ENCODE measurements around the gene KRTAP4-1. TPM values are rescaled to one million over a fixed set of nuclear protein-coding genes. Genes with fewer than 3 reads are reported as not detected.
"Not testable (repeated sequence)": the region's sequence is repeated elsewhere in the genome, so short reads cannot be mapped to it uniquely, and the experiment has no call there.

KRTAP4-1 gene
- not detected for total RNA-seq
- not detected for polyA plus RNA-seq (2013, experiment 1 of 2)
- not detected for polyA plus RNA-seq (2013, experiment 2 of 2)
- long read RNA-seq, experiment 1: 0 reads
- long read RNA-seq, experiment 2: 0 reads
- long read RNA-seq, experiment 3: 0 reads
- long read RNA-seq, experiment 4: 0 reads

GRCh38 chr17:41184480-41184961 lies at the start of gene KRTAP4-1:
Gene KRTAP4-1, minus strand, starts transcription at chr17:41184911. Its CDS starts 57 bp downstream, at chr17:41184854.
- Histone ChIP-seq H3K4me3 (ENCODE audit: low read length) (no peak within 1 kb of the TSS), H3K9me3 (ENCODE audit: control insufficient read depth, low read length) (no peaks in the 10 kb centered on the region), H3K9ac (ENCODE audit: extremely low read depth, low read length, poor library complexity, severe bottlenecking) (no peak within 1 kb of the TSS), H3K27me3 (ENCODE audit: control insufficient read depth, insufficient read depth, low read length, poor library complexity, severe bottlenecking) (no peaks in the 10 kb centered on the region), H3K27ac (ENCODE audit: low read depth, low read length) (no peak within 1 kb of the TSS), H3K4me1 (ENCODE audit: control insufficient read depth, insufficient read depth, low read length) (no peaks in the 10 kb centered on the region), H3K36me3 (ENCODE audit: control insufficient read depth, insufficient read depth, low read length) (no peaks in the 10 kb centered on the region)
- peaks cover 3% of the 10 kb centered on the region for H3K27me3 Mint-ChIP-seq (ENCODE audit: insufficient read depth)
- H3K4me1 Mint-ChIP-seq: peaks cover 1% of the 10 kb centered on the region
- no peaks in the 10 kb centered on the region for H3K36me3 Mint-ChIP-seq (ENCODE audit: low read depth)
- WGBS, 2 experiments (ENCODE audit: insufficient coverage in 1 of 2, insufficient read length in 1 of 2): 80 to 83% methylated on average over 4 to 8 of the region's 9 CpGs
- no peak within 1 kb of the TSS for H3K4me3 Mint-ChIP-seq
- no peak within 1 kb of the TSS for H3K27ac Mint-ChIP-seq
- TF ChIP-seq, protein P1, sequence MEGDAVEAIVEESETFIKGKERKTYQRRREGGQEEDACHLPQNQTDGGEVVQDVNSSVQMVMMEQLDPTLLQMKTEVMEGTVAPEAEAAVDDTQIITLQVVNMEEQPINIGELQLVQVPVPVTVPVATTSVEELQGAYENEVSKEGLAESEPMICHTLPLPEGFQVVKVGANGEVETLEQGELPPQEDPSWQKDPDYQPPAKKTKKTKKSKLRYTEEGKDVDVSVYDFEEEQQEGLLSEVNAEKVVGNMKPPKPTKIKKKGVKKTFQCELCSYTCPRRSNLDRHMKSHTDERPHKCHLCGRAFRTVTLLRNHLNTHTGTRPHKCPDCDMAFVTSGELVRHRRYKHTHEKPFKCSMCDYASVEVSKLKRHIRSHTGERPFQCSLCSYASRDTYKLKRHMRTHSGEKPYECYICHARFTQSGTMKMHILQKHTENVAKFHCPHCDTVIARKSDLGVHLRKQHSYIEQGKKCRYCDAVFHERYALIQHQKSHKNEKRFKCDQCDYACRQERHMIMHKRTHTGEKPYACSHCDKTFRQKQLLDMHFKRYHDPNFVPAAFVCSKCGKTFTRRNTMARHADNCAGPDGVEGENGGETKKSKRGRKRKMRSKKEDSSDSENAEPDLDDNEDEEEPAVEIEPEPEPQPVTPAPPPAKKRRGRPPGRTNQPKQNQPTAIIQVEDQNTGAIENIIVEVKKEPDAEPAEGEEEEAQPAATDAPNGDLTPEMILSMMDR (conservative IDR thresholded peaks at IDR 0.05): no peak
- H3K9me3 Mint-ChIP-seq: no peaks in the 10 kb centered on the region
- no peak for DNase-seq

GRCh38 chr17:41232399-41233105 lies 47.8 kb upstream of the KRTAP4-1 start, which contains the start of gene KRTAP9-3:
Gene KRTAP9-3, plus strand, starts transcription at chr17:41232449. Its CDS starts 53 bp downstream, at chr17:41232502.
- H3K36me3 ChIP-seq (ENCODE audit: control insufficient read depth, insufficient read depth, low read length); H3K9me3 ChIP-seq (ENCODE audit: control insufficient read depth, low read length); H3K27ac Mint-ChIP-seq; DNase-seq; H3K27me3 ChIP-seq (ENCODE audit: control insufficient read depth, insufficient read depth, low read length, poor library complexity, severe bottlenecking); H3K9me3 Mint-ChIP-seq; H3K4me1 ChIP-seq (ENCODE audit: control insufficient read depth, insufficient read depth, low read length); H3K9ac ChIP-seq (ENCODE audit: extremely low read depth, low read length, poor library complexity, severe bottlenecking); H3K4me1 Mint-ChIP-seq; H3K4me3 Mint-ChIP-seq; H3K4me3 ChIP-seq (ENCODE audit: low read length); H3K27ac ChIP-seq (ENCODE audit: low read depth, low read length); H3K36me3 Mint-ChIP-seq (ENCODE audit: low read depth): not testable (repeated sequence)
- WGBS, 2 experiments (ENCODE audit: insufficient coverage in 1 of 2, insufficient read length in 1 of 2): 87% methylated on average over 1 of the region's 1 CpG; no CpG with 5 or more reads in 1 of the 2 experiments
- peaks cover 25% of the 10 kb centered on the region for H3K27me3 Mint-ChIP-seq (ENCODE audit: insufficient read depth)

DNA sequence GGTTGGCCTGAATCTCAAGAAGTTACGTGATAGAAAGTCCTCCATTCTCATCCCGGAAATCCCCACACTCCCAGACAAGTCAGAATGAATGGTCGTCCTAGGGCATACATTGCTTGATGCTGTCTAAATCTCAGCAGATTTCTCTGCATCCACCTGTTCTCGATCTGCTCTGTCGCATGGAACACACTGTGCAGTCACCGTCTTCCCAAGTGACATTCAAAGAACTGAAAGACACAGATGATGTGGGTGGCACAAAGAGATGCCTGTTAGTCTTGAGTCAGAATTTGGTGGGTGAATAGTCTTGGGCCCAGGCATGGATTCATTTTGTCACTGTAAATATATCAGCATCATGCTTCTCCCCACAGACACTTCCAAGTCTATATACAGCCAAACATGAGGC lies 47.0 kb upstream of the KRTAP4-1 start:
- Mint-ChIP-seq H3K4me1 (no peaks in the 10 kb centered on the region), H3K27ac (no peak overlapping the region), H3K36me3 (ENCODE audit: low read depth) (no peaks in the 10 kb centered on the region), H3K9me3 (no peaks in the 10 kb centered on the region), H3K4me3 (no peak overlapping the region), H3K27me3 (ENCODE audit: insufficient read depth) (peaks cover 22% of the 10 kb centered on the region)
- Histone ChIP-seq H3K4me3 (ENCODE audit: low read length) (no peak overlapping the region), H3K9ac (ENCODE audit: extremely low read depth, low read length, poor library complexity, severe bottlenecking) (no peak overlapping the region), H3K4me1 (ENCODE audit: control insufficient read depth, insufficient read depth, low read length) (no peaks in the 10 kb centered on the region), H3K9me3 (ENCODE audit: control insufficient read depth, low read length) (no peaks in the 10 kb centered on the region), H3K27ac (ENCODE audit: low read depth, low read length) (no peak overlapping the region), H3K27me3 (ENCODE audit: control insufficient read depth, insufficient read depth, low read length, poor library complexity, severe bottlenecking) (peaks cover 8% of the 10 kb centered on the region), H3K36me3 (ENCODE audit: control insufficient read depth, insufficient read depth, low read length) (no peaks in the 10 kb centered on the region)
- DNase-seq: no peak
- TF ChIP-seq, protein P1 (conservative IDR thresholded peaks at IDR 0.05): no peak
- 88 to 89% methylated on average over 6 of the region's 6 CpGs for WGBS, 2 experiments (ENCODE audit: insufficient coverage in 1 of 2, insufficient read length in 1 of 2)
